NOMO-1 treated with dmso at 0.1 percent for 144 hours (cell line): ENCODE data around the gene AVEN.
"Not testable (repeated sequence)": the region's sequence is repeated elsewhere in the genome, so short reads cannot be mapped to it uniquely, and the experiment has no call there.

ENCODE experiments used
- DNase-seq: peaks from one replicate; lab custom pipeline; 2025; ENCODE audit not compliant: unreplicated experiment; lab: John Stamatoyannopoulos, UW

AVEN gene

GRCh38 chr15:34038871-34039789, at the start of gene AVEN:
Gene AVEN (minus strand): TSS chr15:34039204. CDS start chr15:34039046, 158 bp downstream.
- DNase-seq: peak; percentile 41

- no peak for DNase-seq
These were observed 46.7 kb upstream of the AVEN start for GRCh38 chr15:34085746-34086145.

- DNase-seq: no peak
These were observed 45.1 kb upstream of the AVEN start for GRCh38 chr15:34084086-34084485.

- DNase-seq: no peak
These were observed 40.9 kb upstream of the AVEN start for GRCh38 chr15:34079904-34080303.

GRCh38 chr15:34078900-34079299, 39.9 kb upstream of the AVEN start:
- DNase-seq: no peak

GRCh38 chr15:34076785-34077184, 37.8 kb upstream of the AVEN start:
- DNase-seq: no peak

- DNase-seq: no peak
These were observed 31.0 kb upstream of the AVEN start for GRCh38 chr15:34070003-34070402.

GRCh38 chr15:34065941-34066340, 26.9 kb upstream of the AVEN start:
- DNase-seq: no peak

- no peak for DNase-seq
These were observed 26.3 kb upstream of the AVEN start for GRCh38 chr15:34065261-34065660.

- DNase-seq: no peak
These were observed 25.4 kb upstream of the AVEN start for GRCh38 chr15:34064438-34064837.

- no peak for DNase-seq
These were observed 20.9 kb upstream of the AVEN start for GRCh38 chr15:34059946-34060345.

GRCh38 chr15:34059476-34059875, 20.5 kb upstream of the AVEN start:
- DNase-seq: no peak

GRCh38 chr15:34056911-34057310, 17.9 kb upstream of the AVEN start:
- DNase-seq: no peak

- no peak for DNase-seq
These were observed 17.0 kb upstream of the AVEN start for GRCh38 chr15:34055868-34056595.

GRCh38 chr15:34054081-34054707, 15.2 kb upstream of the AVEN start:
- no peak for DNase-seq

- not testable (repeated sequence) for DNase-seq
These were observed 11.4 kb upstream of the AVEN start for GRCh38 chr15:34050385-34050784.

GRCh38 chr15:34049112-34049511, 10.1 kb upstream of the AVEN start:
- no peak for DNase-seq

- no peak for DNase-seq
These were observed 9.1 kb upstream of the AVEN start for GRCh38 chr15:34047893-34048775.

GRCh38 chr15:34046471-34047145, 7.6 kb upstream of the AVEN start:
- DNase-seq: no peak

- DNase-seq: no peak
These were observed 4.8 kb upstream of the AVEN start for GRCh38 chr15:34043813-34044212.
